Measurements from ENCODE around the gene HCN4. TPM values are rescaled to one million over a fixed set of nuclear protein-coding genes. Genes with fewer than 3 reads are reported as not detected.

The HCN4 gene
- total and polyA plus RNA-seq, 2 of the 8 experiments (the other 6 are each of a cell fraction or from before 2014, with no cell fraction given) = 3.7 to 8.5 TPM

GRCh38 chr15:73308305-73308704 is 60.5 kb downstream of the HCN4 start:
- no peak overlapping the region for H4K5ac ChIP-seq (ENCODE audit: insufficient read length, low read depth, low read length)
- no peak overlapping the region for H2BK5ac ChIP-seq (ENCODE audit: low read depth, low read length)
- H4K20me1 ChIP-seq (replicated peaks in 1 of 2; ENCODE audit: control insufficient read depth in 1 of 2, insufficient read depth in 2 of 2, low read length in 2 of 2) = peaks cover 0 to 3% of the 10 kb centered on the region in 2 experiments
- H3K14ac ChIP-seq (ENCODE audit: insufficient read length) = no peak overlapping the region
- no peaks in the 10 kb centered on the region for H3K27me3 ChIP-seq (replicated peaks in 1 of 4; ENCODE audit: control insufficient read depth in 3 of 4, extremely low read depth in 1 of 4, insufficient read depth in 3 of 4, low read length in 3 of 4)
- no peaks in the 10 kb centered on the region for H3K79me1 ChIP-seq (ENCODE audit: low read depth, low read length)
- H2BK120ac ChIP-seq (replicated peaks; ENCODE audit: low read depth, low read length) = no peak overlapping the region
- WGBS, 2 experiments (ENCODE audit: extremely low coverage in 1 of 2, insufficient coverage in 1 of 2, insufficient read length in 1 of 2, insufficient replicate concordance in 2 of 2, low coverage in 1 of 2, low lambda C conversion rate in 2 of 2, missing lambda C conversion rate in 1 of 2) = 93% methylated on average over 8 of the region's 8 CpGs; no CpG with 5 or more reads in 1 of the 2 experiments
- H3K18ac ChIP-seq (ENCODE audit: extremely low read depth, low read length) = no peak overlapping the region
- H3K9me3 ChIP-seq (ENCODE audit: insufficient read depth in 2 of 2, low read depth in 1 of 2, low read length in 1 of 2) = no peaks in the 10 kb centered on the region
- no peaks in the 10 kb centered on the region; the same call in 1 of the 2 replicates for H3K23me2 ChIP-seq (ENCODE audit: low read depth, low read length)
- no peak overlapping the region for H3K4me3 ChIP-seq (ENCODE audit: extremely low read depth in 1 of 4, insufficient read depth in 2 of 4, low read depth in 3 of 4, low read length in 4 of 4)
- no peaks in the 10 kb centered on the region for H3K79me2 ChIP-seq (ENCODE audit: control insufficient read depth in 1 of 2, insufficient read depth in 2 of 2, low read length in 2 of 2)
- no peak overlapping the region for H3K4me2 ChIP-seq (ENCODE audit: insufficient read depth in 1 of 2, low read depth in 2 of 2, low read length in 2 of 2)
- DNase-seq (ENCODE audit: low read depth in 1 of 2, low spot score in 2 of 2) (no peak), FAIRE-seq (no peak)
- no peak overlapping the region for H3K4ac ChIP-seq (replicated peaks; ENCODE audit: insufficient read length, low read depth, low read length)
- ChIA-PET CTCF (ENCODE audit: partially characterized antibody) (interaction anchor here (0.6 to 1.5 kb wide), 7 partner anchors 10 to 419 kb away, joined by 3 to 7 read pairs (median 4); no protein-coding TSS in a partner anchor), POLR2A (ENCODE audit: partially characterized antibody) (interaction anchor here (1.1 kb wide), 1 partner anchor 9 kb away, joined by 4 read pairs; no protein-coding TSS in a partner anchor)
- no peak overlapping the region for H2AK5ac ChIP-seq (ENCODE audit: low read depth, low read length)
- H3K4me1 ChIP-seq (replicated peaks in 1 of 4; ENCODE audit: control insufficient read depth in 3 of 4, insufficient read depth in 4 of 4, low read length in 3 of 4) = peaks cover 0 to 4% (median 0%) of the 10 kb centered on the region in 4 experiments; a peak in 1 of 7 replicates
- no peak overlapping the region for H3K27ac ChIP-seq (ENCODE audit: low read depth, low read length)
- H3K23ac ChIP-seq (ENCODE audit: insufficient read length) = no peak overlapping the region
- H4K8ac ChIP-seq (ENCODE audit: extremely low read depth, insufficient read depth, low read length) = no peak overlapping the region
- H3K9ac ChIP-seq (replicated peaks in 1 of 4; ENCODE audit: extremely low read depth in 1 of 4, low read depth in 3 of 4, low read length in 3 of 4) = no peak overlapping the region
- H3K36me3 ChIP-seq (ENCODE audit: control insufficient read depth in 2 of 4, insufficient read depth in 4 of 4, low read length in 3 of 4) = peaks cover 0 to 10% (median 3%) of the 10 kb centered on the region in 4 experiments; a peak in 3 of 8 replicates
- no peak overlapping the region for H4K91ac ChIP-seq (replicated peaks; ENCODE audit: insufficient read length, low read length)
- H2BK20ac ChIP-seq (ENCODE audit: low read length) = no peak overlapping the region
- H3K56ac ChIP-seq (replicated peaks; ENCODE audit: insufficient read length, low read depth, low read length) = no peak overlapping the region
- H2BK12ac ChIP-seq (ENCODE audit: low read depth, low read length) = no peak overlapping the region
- H2BK15ac ChIP-seq (ENCODE audit: low read length) = no peak overlapping the region
- H2AFZ ChIP-seq (ENCODE audit: low read length) = no peak overlapping the region
- no peak for TF ChIP-seq CBX5 (IDR thresholded peaks at IDR 0.05; ENCODE audit: low read depth, low read length)
- no peak for TF ChIP-seq CBX8 (IDR thresholded peaks at IDR 0.05; ENCODE audit: borderline replicate concordance, low read depth, low read length)
- TF ChIP-seq SIN3A (conservative IDR thresholded peaks at IDR 0.05 in 1 of 2, IDR thresholded peaks at IDR 0.05 in 1 of 2; ENCODE audit: low read depth in 1 of 2, low read length in 2 of 2) = no peak
- no peak for TF ChIP-seq MAFK (IDR thresholded peaks at IDR 0.05; ENCODE audit: low read depth, low read length)
- no peak for TF ChIP-seq POU5F1 (IDR thresholded peaks at IDR 0.05; ENCODE audit: low read depth, low read length)
- no peak for TF ChIP-seq RXRA (IDR thresholded peaks at IDR 0.05; ENCODE audit: insufficient read depth, low read depth, low read length)
- TF ChIP-seq ATF2 (IDR thresholded peaks at IDR 0.05; ENCODE audit: low read length) = no peak
- TF ChIP-seq CHD2 (IDR thresholded peaks at IDR 0.05; ENCODE audit: low read length) = no peak
- TF ChIP-seq MAX (IDR thresholded peaks at IDR 0.05) = no peak
- no peak for TF ChIP-seq BACH1 (IDR thresholded peaks at IDR 0.05; ENCODE audit: low read length)
- TF ChIP-seq ASH2L (IDR thresholded peaks at IDR 0.05; ENCODE audit: low read length) = no peak
- TF ChIP-seq FOSL1 (IDR thresholded peaks at IDR 0.05; ENCODE audit: insufficient read depth, low read depth, low read length) = no peak
- TF ChIP-seq KDM5A (IDR thresholded peaks at IDR 0.05; ENCODE audit: low read length) = no peak
